CD4-positive, alpha-beta T cell treated with Interleukin-1 beta for 1 hour (primary cell): ENCODE measurements around the gene EAF2.

Source experiments
- DNase-seq, 2 donors: peaks; one replicate each; pipeline ENCODE4 v3.0.0-alpha.2; 2020 to 2022

The EAF2 gene

DNA sequence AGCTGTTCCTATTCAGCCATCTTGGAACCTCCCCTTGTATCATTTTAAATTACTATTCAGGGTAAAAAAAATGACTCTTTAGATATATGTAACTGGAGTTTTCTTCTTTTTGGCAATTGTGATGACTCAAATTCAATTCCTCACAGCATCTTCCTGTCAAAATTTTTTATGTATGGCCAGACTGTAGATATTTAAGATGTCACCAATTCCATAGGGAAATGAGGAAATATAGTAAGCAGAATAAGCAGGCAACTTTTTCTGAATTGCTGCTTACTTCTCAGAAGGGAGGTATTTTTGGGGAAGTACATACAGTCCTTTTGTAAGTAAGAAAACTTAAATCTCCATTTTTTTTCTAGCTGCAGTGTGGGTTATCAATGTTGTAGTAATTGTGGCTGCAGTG, 28.8 kb downstream of the EAF2 start:
- DNase-seq, result no peak

DNA sequence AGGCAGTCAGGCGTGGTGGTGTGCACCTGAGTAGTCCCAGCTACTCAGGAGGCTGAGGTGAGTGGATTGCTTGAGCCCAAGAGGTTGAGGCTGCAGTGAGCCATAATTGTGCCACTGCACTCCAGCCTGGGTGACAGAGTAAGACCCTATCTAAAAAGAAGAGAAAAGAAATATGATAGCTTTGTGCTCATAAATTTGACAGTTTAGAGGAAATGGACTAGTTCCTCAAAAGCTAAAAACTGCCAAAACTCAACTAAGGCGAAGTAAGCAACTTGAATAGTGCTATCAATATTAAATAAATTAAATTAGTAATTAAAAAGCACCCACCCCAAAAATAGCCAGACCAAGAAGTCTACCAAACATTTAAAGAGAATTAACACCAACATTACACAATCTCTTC, 34.7 kb downstream of the EAF2 start:
- DNase-seq, result no peak

DNA sequence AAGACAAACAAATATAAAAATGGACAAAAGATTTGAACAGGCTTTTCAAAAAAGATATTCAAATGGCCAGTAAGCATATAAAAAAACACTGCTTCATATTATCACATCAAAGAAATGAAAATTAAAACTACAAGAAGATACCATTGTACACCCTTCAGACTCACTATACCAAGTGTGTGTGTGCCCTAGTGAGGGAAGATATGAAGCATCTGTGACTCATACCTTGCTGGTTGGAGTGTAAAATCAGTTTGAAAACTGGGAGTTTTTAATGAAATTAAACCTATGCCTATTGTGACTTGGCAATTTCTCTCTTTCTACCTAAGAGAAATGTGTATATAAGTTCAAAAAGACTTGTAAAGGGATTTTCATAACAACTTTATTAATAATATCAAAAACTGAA, 35.7 kb downstream of the EAF2 start:
- DNase-seq, result no peak

- no peak for DNase-seq
These were observed 36.4 kb downstream of the EAF2 start for GRCh38 chr3:121871430-121871829.

- no peak for DNase-seq
These were observed 43.4 kb downstream of the EAF2 start for GRCh38 chr3:121878411-121878810.

DNA sequence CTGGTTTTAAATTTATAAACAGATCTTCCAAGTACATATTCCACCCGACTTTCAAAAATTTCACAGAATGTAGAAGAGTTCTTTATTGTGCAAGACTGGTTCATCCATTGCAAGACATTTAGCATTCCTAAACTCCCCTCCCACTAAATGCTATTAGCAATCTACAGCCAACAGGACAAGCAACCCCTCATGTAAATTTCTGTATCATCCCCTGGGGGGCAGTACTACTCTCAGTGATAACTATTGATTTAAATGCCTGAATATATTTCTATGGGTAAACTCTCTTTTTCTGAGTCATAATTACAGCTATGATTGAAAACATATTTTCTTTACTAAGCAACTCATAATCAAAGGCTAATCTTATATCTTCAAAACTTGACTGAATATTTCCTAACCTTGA, 48.5 kb downstream of the EAF2 start:
- DNase-seq, result peak in 1 of 2 donors; percentile 8

DNA sequence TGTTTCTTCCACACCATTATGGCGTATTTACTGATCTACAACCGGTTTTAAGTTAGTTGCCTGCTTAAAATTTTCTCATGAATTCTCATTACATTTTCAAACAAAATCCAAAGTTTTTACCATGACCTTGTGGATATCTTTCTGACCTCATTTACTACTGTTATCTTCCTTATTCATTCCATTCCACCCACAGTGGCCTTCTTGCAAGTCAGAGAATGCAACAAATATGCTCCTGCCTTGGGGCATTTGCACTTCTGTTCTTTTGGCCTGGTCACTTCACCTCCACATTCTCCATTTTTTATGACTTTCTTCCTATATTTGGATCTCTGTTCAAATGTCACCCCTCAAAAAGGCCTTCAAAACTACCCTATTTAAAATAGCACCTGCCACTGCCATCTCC, 50.4 kb downstream of the EAF2 start:
- DNase-seq, result no peak

GRCh38 chr3:121894301-121894990, 59.4 kb downstream of the EAF2 start, which contains the start of gene SLC15A2:
Gene SLC15A2 (plus strand): TSS chr3:121894401. CDS start chr3:121894477, 76 bp downstream.
- no peak for DNase-seq

DNA sequence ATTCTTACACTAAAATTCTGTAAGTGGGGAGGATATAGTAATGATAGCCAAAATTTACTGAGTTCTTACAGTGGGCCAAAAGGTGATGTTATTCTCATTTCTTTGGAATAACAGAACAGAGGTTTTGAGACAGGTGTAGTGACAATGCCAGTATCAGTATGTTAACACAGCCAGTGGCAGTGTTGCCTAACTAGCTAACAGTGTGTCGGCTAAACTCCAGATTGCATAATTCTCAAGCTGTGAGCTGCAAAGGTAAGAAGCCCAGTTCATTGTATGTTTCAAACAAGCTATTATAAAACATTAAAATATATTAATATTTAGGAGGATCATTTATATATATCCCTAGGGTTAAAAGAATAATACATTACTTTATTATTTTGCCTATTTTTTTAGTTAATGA, 60.1 kb downstream of the EAF2 start:
- no peak for DNase-seq

DNA sequence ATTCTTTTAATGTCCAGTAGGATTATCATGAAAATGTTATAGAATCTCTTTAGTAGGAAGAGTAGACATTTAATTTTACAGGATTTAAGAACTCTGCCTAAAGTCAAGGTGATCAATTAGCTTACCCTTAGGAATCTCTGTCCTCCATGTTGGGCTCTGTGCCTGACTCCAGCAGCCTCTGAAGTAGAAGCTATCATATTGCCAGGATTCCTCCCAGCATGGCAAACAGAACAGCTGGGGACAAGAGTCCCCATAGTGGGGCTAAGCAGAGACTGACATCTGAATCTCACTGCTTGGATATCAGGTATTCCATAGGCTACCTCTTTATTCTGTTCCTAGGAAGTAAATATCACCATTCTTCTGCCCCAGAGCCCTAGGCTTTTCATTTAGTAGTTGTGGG, 60.7 kb downstream of the EAF2 start:
- no peak for DNase-seq

GRCh38 chr3:121896823-121897222, 61.8 kb downstream of the EAF2 start:
- no peak for DNase-seq

GRCh38 chr3:121897296-121897695, 62.3 kb downstream of the EAF2 start:
- no peak for DNase-seq

- DNase-seq, result no peak
These were observed 78.4 kb downstream of the EAF2 start for GRCh38 chr3:121913305-121913990.

- no peak for DNase-seq
These were observed 79.3 kb downstream of the EAF2 start for GRCh38 chr3:121914081-121914998.

GRCh38 chr3:121916189-121916588, 81.2 kb downstream of the EAF2 start:
- DNase-seq, result no peak

DNA sequence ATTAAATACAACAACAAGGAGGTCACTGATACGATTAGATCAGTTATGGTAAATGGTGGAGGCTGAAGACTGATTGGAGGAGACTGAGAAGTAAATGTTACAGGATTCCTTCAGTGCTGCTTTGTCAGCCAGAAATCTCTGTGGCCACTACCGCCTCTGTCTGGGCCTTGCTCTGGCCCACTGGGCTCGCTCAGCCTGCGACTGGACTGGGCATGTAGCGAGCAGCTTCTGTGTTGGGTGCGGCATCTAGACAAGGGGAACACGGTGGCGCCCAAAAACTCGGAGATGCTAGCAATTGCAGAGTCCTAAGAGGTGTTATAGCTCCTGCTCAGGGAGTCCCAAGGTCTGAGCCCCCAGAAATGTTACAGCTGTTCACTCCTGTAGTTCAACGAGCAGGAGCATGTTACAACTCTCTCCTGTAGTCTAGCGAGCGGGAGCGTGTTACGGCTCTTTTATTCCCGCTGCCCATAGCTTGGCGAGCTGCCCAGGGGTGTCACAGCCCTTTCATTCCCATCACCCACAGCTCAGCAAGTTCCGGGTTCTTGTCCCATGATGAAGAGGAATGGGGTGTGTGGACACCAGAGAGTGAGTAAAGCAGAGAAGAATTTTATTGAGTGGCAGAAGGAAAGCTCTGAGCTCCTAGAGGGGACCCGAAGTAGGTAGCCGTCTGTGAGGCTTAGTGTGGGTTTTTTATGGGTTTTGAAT, 83.9 kb downstream of the EAF2 start:
- no peak for DNase-seq

DNA sequence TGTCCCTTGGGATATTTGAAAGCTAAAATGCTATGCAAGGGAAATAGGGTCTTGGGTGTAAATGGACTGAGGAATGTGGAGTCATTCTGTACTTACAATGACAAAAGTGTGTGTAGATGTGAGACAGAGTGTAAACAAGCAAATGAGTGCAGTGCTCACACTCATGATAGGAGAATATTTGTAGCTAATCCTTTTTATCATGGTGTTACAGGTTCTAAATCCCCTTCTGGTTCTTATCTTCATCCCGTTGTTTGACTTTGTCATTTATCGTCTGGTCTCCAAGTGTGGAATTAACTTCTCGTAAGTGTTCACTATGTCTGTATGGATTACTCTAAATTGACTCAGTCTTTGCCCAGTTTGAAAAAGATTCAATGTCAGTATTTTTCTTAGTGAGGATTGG, 89.7 kb downstream of the EAF2 start:
- no peak for DNase-seq

DNA sequence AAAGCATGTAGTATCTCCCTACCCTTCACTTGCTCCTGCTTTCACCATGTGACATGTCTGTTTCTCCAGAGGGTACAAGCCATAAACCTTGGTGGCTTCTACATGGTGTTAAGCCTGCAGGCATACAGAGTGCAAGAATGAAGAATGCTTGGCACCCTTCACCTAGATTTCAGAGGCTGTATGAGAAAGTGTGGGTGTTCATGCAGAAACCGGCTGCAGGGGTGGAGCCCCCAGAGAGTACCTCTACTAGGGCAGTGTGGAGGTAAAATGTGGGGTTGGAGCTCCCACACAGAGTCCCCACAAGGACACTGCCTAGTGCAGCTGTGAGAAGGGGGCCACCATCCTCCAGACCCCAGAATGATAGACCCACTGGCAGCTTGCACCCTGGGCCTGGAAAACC, 91.4 kb downstream of the EAF2 start:
- DNase-seq, result no peak
